B cell (primary cell): ENCODE results near the gene IQGAP1. TPM values are rescaled to one million over a fixed set of nuclear protein-coding genes. Genes with fewer than 3 reads are reported as not detected.

Experiments
- ATAC-seq: fragments of 200-7000 bp; cut with Tn5 transposase; one replicate; pipeline ENCODE4 v1.10.0; 2021; ENCODE audit warnings: low read depth, mild to moderate bottlenecking, moderate number of reproducible peaks, moderate library complexity
- CTCF ChIA-PET: fragments of 350-600 bp; sonication (Branson Sonifier 250); formaldehyde crosslinking; loops from one replicate; lab custom pipeline; 2021; ENCODE audit warnings: antibody characterized with exemption, inconsistent platforms; lab: Charles Lee
- POLR2A ChIA-PET: fragments of 350-600 bp; sonication (Branson Sonifier 250); formaldehyde crosslinking; loops from one replicate; lab custom pipeline; 2021; ENCODE audit warnings: antibody characterized with exemption; lab: Charles Lee
- DNase-seq: peaks from one replicate; pipeline ENCODE4 v3.0.0; 2013
- H2AFZ ChIP-seq: 2 replicates; pipeline ENCODE4 v1.6.1; 2012; ENCODE audit warnings: mild to moderate bottlenecking, low read depth, low read length; ENCODE audit not compliant: insufficient read depth, poor library complexity, severe bottlenecking
- H3K27ac ChIP-seq, 2 donors: 1 replicate in 1 of 2; 2 replicates in 1 of 2; pipeline ENCODE4 v1.5.1; 2012 to 2013; ENCODE audit warnings: low read length in 2 of 2, mild to moderate bottlenecking in 2 of 2, moderate library complexity in 1 of 2
- H3K27me3 ChIP-seq, 4 experiments: fragments of 200-600 bp in 1 of 4; sonication (generic) in 1 of 4; replicated peaks in 1 of 4; 1 replicate in 2 of 4; 2 replicates in 2 of 4; pipeline versions ENCODE4 v1.6.1 to v1.7.0; 2013 to 2016; ENCODE audit warnings: low read length in 3 of 4, mild to moderate bottlenecking in 2 of 4, mixed read lengths in 1 of 4, moderate library complexity in 1 of 4; ENCODE audit not compliant: insufficient read depth in 4 of 4, control insufficient read depth in 3 of 4; ENCODE audit errors: control extremely low read depth in 1 of 4
- H3K36me3 ChIP-seq, 2 experiments: replicated peaks in 1 of 2; 1 replicate in 1 of 2; 2 replicates in 1 of 2; pipeline versions ENCODE4 v1.6.1 to v1.7.1; 2013; ENCODE audit warnings: low read length in 1 of 2; ENCODE audit not compliant: insufficient read depth in 2 of 2, control insufficient read depth in 1 of 2; ENCODE audit errors: control extremely low read depth in 1 of 2, extremely low read depth in 1 of 2
- H3K4me1 ChIP-seq, 2 donors: fragments of 200-600 bp in 1 of 2; sonication (generic) in 1 of 2; 1 replicate in 1 of 2; 2 replicates in 1 of 2; pipeline versions ENCODE4 v1.5.1 to v1.6.1; 2013 to 2017; ENCODE audit warnings: low read length in 2 of 2; ENCODE audit not compliant: control insufficient read depth in 2 of 2, insufficient read depth in 2 of 2
- H3K4me2 ChIP-seq: replicated peaks from 2 replicates; pipeline ENCODE3; 2012; ENCODE audit warnings: mild to moderate bottlenecking, low read depth, low read length; ENCODE audit not compliant: poor library complexity, severe bottlenecking
- H3K4me3 ChIP-seq, 5 experiments: fragments of 200-600 bp in 1 of 5; sonication (generic) in 1 of 5; 1 replicate in 3 of 5; 2 replicates in 2 of 5; pipeline versions ENCODE4 v1.5.1 to v1.7.0; 2011 to 2016; ENCODE audit warnings: low read length in 4 of 5, mild to moderate bottlenecking in 4 of 5, low read depth in 2 of 5, control low read depth in 1 of 5, moderate library complexity in 1 of 5; ENCODE audit not compliant: insufficient read depth in 1 of 5; ENCODE audit errors: control extremely low read depth in 1 of 5, extremely low read depth in 1 of 5
- H3K79me2 ChIP-seq: fragments of 200-600 bp; sonication (generic); one replicate; pipeline ENCODE4 v1.6.0; 2016; ENCODE audit warnings: low read length; ENCODE audit not compliant: control insufficient read depth, insufficient read depth
- H3K9ac ChIP-seq: fragments of 200-600 bp; sonication (generic); 2 replicates; pipeline ENCODE4 v1.6.1; 2017; ENCODE audit warnings: mild to moderate bottlenecking, low read length, moderate library complexity
- H3K9me3 ChIP-seq, 3 donors: one replicate each; pipeline versions ENCODE4 v1.6.1 to v1.7.1; 2013; ENCODE audit warnings: low read length in 2 of 3; ENCODE audit not compliant: control insufficient read depth in 2 of 3, insufficient read depth in 1 of 3; ENCODE audit errors: control extremely low read depth in 1 of 3
- H4K20me1 ChIP-seq: 2 replicates; pipeline ENCODE4 v1.6.0; 2012; ENCODE audit warnings: mild to moderate bottlenecking, low read length; ENCODE audit not compliant: insufficient read depth, control insufficient read depth, poor library complexity, severe bottlenecking
- H3K27ac Mint-ChIP-seq: one replicate; pipeline ENCODE4 v1.8.0; 2021; ENCODE audit warnings: mixed read lengths
- H3K27me3 Mint-ChIP-seq: one replicate; pipeline ENCODE4 v1.8.0; 2021; ENCODE audit warnings: mixed read lengths
- H3K4me1 Mint-ChIP-seq: one replicate; pipeline ENCODE4 v1.8.0; 2021; ENCODE audit warnings: mixed read lengths
- H3K4me3 Mint-ChIP-seq: one replicate; pipeline ENCODE4 v1.8.0; 2021; ENCODE audit warnings: mixed read lengths
- H3K9me3 Mint-ChIP-seq: one replicate; pipeline ENCODE4 v1.8.0; 2022; ENCODE audit warnings: mixed read lengths; ENCODE audit not compliant: insufficient read depth
- CTCF ChIP-seq: fragments of 200-600 bp; IDR thresholded peaks from one replicate; pipeline ENCODE4 v1.8.0; 2022; ENCODE audit warnings: antibody characterized with exemption, mild to moderate bottlenecking
- EZH2 ChIP-seq: IDR thresholded peaks from 2 replicates; pipeline ENCODE4 v1.6.1; 2012; ENCODE audit warnings: borderline replicate concordance, low read depth, mild to moderate bottlenecking, moderate library complexity, low read length; ENCODE audit not compliant: insufficient read depth, poor library complexity, severe bottlenecking
- WGBS: methylation state at CpG from one replicate; pipeline ENCODE4 v1.1.5; 2013; ENCODE audit warnings: missing lambda C conversion rate; ENCODE audit not compliant: insufficient coverage; 5-methylcytosine and 5-hydroxymethylcytosine counted together
- intact Hi-C: fragments of 100-400 bp; cut with micrococcal nuclease; formaldehyde crosslinking; loops from one replicate; pipeline ENCODE4 v1.10.0; 2022
- polyA plus RNA-seq: library from polyadenylated mRNA; depleted of rRNA; stranded (reverse); fragments of >200 nt; gene quantifications from 2 replicates; pipeline ENCODE4 v1.2.3, GENCODE V29; 2012
- total RNA-seq, 2 donors: library from RNA; stranded (reverse); fragments of 120-200 nt in 1 of 2; gene quantifications; 1 replicate in 1 of 2; 2 replicates in 1 of 2; pipeline versions ENCODE4 v1.2.3 to v1.2.4, GENCODE V29; 2013 to 2022

The IQGAP1 gene
- total and polyA plus RNA-seq, 2 donors (not counting 1 experiment from before 2014, with no cell fraction given): 49.7 to 216 TPM

- no peaks in the 10 kb centered on the region for H3K9me3 Mint-ChIP-seq
- Histone ChIP-seq H3K27ac (peak overlapping the region; percentile 42 to 78), H3K79me2 (peaks cover 43% of the 10 kb centered on the region), H3K27me3 (no peaks in the 10 kb centered on the region), H3K9ac (peak overlapping the region; percentile 89), H3K36me3 (no peaks in the 10 kb centered on the region), H4K20me1 (peaks cover 26% of the 10 kb centered on the region), H3K4me2 (peak overlapping the region; percentile 94), H3K4me3 (peak overlapping the region in 4 of 5 experiments; percentile 45 to 90 (median 72)), H3K9me3 (no peaks in the 10 kb centered on the region), H3K4me1 (peaks cover 27 to 37% of the 10 kb centered on the region in 2 donors), H2AFZ (peak overlapping the region; percentile 92)
- peak overlapping the region; percentile 87 for H3K27ac Mint-ChIP-seq
- H3K27me3 Mint-ChIP-seq: no peaks in the 10 kb centered on the region
- ChIA-PET CTCF (interaction anchor here (1.4 kb wide), 1 partner anchor 17 kb away, joined by 3 read pairs; no protein-coding TSS in a partner anchor), POLR2A (interaction anchor here (0.6 to 2.0 kb wide), 3 partner anchors 32 to 89 kb away, joined by 4 to 6 read pairs (median 5); no protein-coding TSS in a partner anchor)
- TF ChIP-seq EZH2 (no peak), CTCF (no peak)
- 96% methylated on average over 4 of the region's 15 CpGs for WGBS
- H3K4me3 Mint-ChIP-seq: peak overlapping the region; percentile 86
- intact Hi-C loops: loop anchor here (5.0 kb wide), 1 partner anchor 33 kb away; no protein-coding TSS in a partner anchor
- DNase-seq (no peak), ATAC-seq (no peak)
- peaks cover 33% of the 10 kb centered on the region for H3K4me1 Mint-ChIP-seq
Measured at GRCh38 chr15:90529011-90529370, 140.9 kb downstream of the IQGAP1 start.
